ENCODE data around the gene BRPF3.

DNA sequence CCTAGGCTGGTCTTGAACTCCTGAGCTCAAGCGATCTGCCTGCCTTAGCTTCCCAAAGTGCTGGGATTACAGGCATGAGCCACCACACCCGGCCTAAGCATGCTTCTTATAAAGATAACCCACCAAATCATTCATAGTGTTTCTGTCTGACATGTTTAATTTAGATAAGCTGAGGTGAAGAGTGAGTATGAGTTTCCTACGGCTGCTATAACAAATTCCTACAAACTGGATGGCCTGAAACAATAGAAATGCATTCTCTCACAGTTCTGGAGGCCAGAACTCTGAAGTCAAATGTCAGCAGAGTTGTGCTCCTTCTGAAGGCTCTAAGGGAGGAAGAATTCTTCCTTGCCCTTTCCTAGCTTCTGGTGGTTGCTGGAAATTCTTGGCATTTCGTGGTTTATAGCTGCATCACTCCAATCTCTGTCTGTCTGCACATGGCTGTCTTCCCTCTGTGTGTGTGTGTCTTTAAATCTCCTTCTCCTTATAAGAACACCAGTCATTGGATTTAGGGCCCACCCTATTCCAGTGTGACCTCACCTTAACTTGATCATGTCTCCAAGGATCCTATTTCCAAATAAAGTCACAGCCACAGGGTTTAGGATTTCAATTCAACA is 36.3 kb upstream of the BRPF3 start:
- no peak for TF ChIP-seq POLR2A (IDR thresholded peaks at IDR 0.05)
- TF ChIP-seq CTCF (IDR thresholded peaks at IDR 0.05): no peak
- no peak for TF ChIP-seq POLR2AphosphoS5 (IDR thresholded peaks at IDR 0.05)
